Measurements from ENCODE around the gene LMO7.

Gene LMO7

DNA sequence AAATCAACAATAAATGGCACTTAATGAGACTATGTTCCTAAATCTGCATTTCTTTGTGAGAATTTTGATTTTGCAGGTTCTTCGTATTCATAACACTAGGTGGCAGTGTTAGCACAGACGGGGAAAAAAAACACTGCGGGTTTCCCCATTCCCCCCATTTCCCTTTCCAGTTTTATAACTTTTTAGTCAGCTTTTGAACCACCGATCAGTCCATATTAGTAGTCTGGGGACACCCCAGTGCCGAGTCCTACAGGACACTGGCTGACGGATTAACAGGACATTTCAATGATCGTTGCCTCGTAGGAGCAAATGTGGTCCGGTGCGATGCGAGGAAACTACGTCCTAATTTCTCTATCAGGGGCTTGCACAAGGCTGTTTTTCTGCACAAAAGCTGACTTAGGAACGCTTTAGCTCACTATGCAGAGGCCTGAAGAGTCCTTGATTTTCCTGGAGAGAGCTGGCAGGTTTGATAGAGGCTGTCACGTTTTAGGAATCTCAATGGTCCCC lies 234.3 kb downstream of the LMO7 start:
- ATAC-seq (replicated peaks) (no peak), DNase-seq (peak; percentile 1)
- H3K27ac Mint-ChIP-seq, result no peak overlapping the region
- H3K9me3 Mint-ChIP-seq, result no peaks in the 10 kb centered on the region
- peak overlapping the region; percentile 23 to 52 for H3K4me3 Mint-ChIP-seq
- peaks cover 7 to 12% of the 10 kb centered on the region in 2 donors for H3K27me3 Mint-ChIP-seq
- no peaks in the 10 kb centered on the region for H3K36me3 Mint-ChIP-seq
- H3K4me1 Mint-ChIP-seq, result peaks cover 0 to 5% of the 10 kb centered on the region in 2 donors

DNA sequence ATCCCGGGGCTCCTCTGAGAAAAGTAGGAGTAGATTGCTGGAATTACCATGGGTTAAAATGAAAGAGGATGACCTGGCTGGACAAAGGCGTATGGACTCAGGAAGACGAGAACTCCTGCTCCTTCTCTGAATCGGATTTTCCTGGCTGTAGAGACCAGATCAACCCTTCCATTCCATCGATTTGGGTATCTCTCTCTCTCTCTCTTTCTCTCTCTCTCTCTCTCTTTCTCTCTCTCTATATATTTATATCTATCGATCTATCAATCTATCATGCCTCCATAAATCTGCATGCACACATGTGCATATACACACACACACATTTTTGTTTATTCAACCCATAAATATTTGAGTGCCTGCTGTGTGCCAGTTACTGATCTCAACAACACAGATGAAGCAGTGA lies 234.9 kb downstream of the LMO7 start:
- Mint-ChIP-seq H3K4me3 (no peak overlapping the region), H3K36me3 (no peaks in the 10 kb centered on the region), H3K9me3 (no peaks in the 10 kb centered on the region), H3K27me3 (peaks cover 8 to 12% of the 10 kb centered on the region in 2 donors), H3K27ac (no peak overlapping the region), H3K4me1 (peaks cover 0 to 5% of the 10 kb centered on the region in 2 donors)
- ATAC-seq (replicated peaks) (no peak), DNase-seq (no peak)

- H3K4me3 Mint-ChIP-seq, result no peak overlapping the region
- no peaks in the 10 kb centered on the region for H3K36me3 Mint-ChIP-seq
- ATAC-seq (replicated peaks) (no peak), DNase-seq (no peak)
- H3K27me3 Mint-ChIP-seq, result peaks cover 12% of the 10 kb centered on the region in 2 donors
- peaks cover 0 to 5% of the 10 kb centered on the region in 2 donors for H3K4me1 Mint-ChIP-seq
- no peaks in the 10 kb centered on the region for H3K9me3 Mint-ChIP-seq
- H3K27ac Mint-ChIP-seq, result no peak overlapping the region
Observed at GRCh38 chr13:75872980-75873379, 236.8 kb downstream of the LMO7 start.

DNA sequence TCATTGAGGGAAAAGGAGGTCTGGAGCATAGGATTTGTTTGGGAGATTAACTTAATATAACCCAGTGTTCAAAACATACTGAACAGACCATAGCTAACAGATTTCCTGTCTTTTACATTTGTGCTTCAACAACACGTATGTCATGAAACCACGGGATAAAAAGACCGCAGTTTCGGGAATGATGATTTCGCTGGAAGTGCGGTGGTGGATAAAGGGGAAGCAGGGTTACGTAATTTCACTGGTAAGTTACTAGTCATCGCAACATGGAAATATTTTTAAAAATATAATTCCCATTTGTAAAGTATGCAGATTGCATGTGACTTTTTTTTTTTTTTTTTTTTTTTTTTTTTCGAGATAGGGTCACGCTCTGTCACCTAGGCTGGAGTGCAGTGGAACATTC lies 237.4 kb downstream of the LMO7 start:
- no peak overlapping the region for H3K4me3 Mint-ChIP-seq
- H3K9me3 Mint-ChIP-seq, result no peaks in the 10 kb centered on the region
- no peak overlapping the region for H3K27ac Mint-ChIP-seq
- H3K4me1 Mint-ChIP-seq, result peaks cover 0 to 5% of the 10 kb centered on the region in 2 donors
- H3K36me3 Mint-ChIP-seq, result no peaks in the 10 kb centered on the region
- ATAC-seq (replicated peaks) (no peak), DNase-seq (no peak)
- H3K27me3 Mint-ChIP-seq, result peaks cover 12% of the 10 kb centered on the region in 2 donors

DNA sequence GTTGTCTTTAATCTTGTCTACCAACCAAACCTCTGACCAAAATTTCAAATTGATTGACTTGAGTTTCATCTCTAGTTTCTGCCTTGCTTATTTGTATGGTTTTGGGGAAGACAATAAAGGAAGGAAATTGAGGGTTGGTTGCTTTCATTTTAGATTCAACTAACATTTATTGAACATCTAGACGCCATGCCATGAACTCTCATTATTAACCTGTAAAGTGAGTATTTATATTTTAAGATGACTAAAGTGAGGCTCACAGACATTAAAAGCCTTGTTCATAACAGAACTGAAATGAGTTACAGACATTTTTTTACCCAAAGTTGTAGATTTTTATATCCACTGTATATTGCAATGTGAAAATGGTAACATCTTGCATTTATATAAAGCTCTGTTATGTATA lies 239.3 kb downstream of the LMO7 start:
- Mint-ChIP-seq H3K9me3 (no peaks in the 10 kb centered on the region), H3K4me3 (no peak overlapping the region), H3K27ac (no peak overlapping the region), H3K4me1 (peaks cover 0 to 2% of the 10 kb centered on the region in 2 donors), H3K27me3 (peaks cover 12% of the 10 kb centered on the region in 2 donors), H3K36me3 (no peaks in the 10 kb centered on the region)
- no peak for DNase-seq
- ATAC-seq (replicated peaks), result no peak

GRCh38 chr13:75876142-75877050 lies 240.3 kb downstream of the LMO7 start:
- peaks cover 8 to 12% of the 10 kb centered on the region in 2 donors for H3K27me3 Mint-ChIP-seq
- no peak overlapping the region for H3K4me3 Mint-ChIP-seq
- no peaks in the 10 kb centered on the region for H3K9me3 Mint-ChIP-seq
- DNase-seq (peak; percentile 18), ATAC-seq (replicated peaks) (peak; percentile 88 to 95)
- no peak overlapping the region for H3K27ac Mint-ChIP-seq
- no peaks in the 10 kb centered on the region for H3K4me1 Mint-ChIP-seq
- H3K36me3 Mint-ChIP-seq, result no peaks in the 10 kb centered on the region

- H3K36me3 Mint-ChIP-seq, result no peaks in the 10 kb centered on the region
- H3K4me1 Mint-ChIP-seq, result no peaks in the 10 kb centered on the region
- ATAC-seq (replicated peaks), result no peak
- peaks cover 4 to 7% of the 10 kb centered on the region in 2 donors for H3K27me3 Mint-ChIP-seq
- no peak overlapping the region for H3K4me3 Mint-ChIP-seq
- no peak for DNase-seq
- no peak overlapping the region for H3K27ac Mint-ChIP-seq
- H3K9me3 Mint-ChIP-seq, result no peaks in the 10 kb centered on the region
Observed at GRCh38 chr13:75877071-75877470, 240.9 kb downstream of the LMO7 start.

GRCh38 chr13:75879656-75880055 lies 243.5 kb downstream of the LMO7 start:
- ATAC-seq (replicated peaks) (no peak), DNase-seq (no peak)
- Mint-ChIP-seq H3K36me3 (no peaks in the 10 kb centered on the region), H3K27me3 (peaks cover 4 to 5% of the 10 kb centered on the region in 2 donors), H3K4me3 (no peak overlapping the region), H3K27ac (no peak overlapping the region), H3K9me3 (no peaks in the 10 kb centered on the region), H3K4me1 (no peaks in the 10 kb centered on the region)

GRCh38 chr13:75881109-75881775 lies 245.1 kb downstream of the LMO7 start:
- no peaks in the 10 kb centered on the region for H3K9me3 Mint-ChIP-seq
- DNase-seq (no peak), ATAC-seq (replicated peaks) (peak in 1 of 2 donors; percentile 12)
- no peak overlapping the region for H3K27ac Mint-ChIP-seq
- peaks cover 2 to 4% of the 10 kb centered on the region in 2 donors for H3K27me3 Mint-ChIP-seq
- H3K4me1 Mint-ChIP-seq, result no peaks in the 10 kb centered on the region
- H3K36me3 Mint-ChIP-seq, result no peaks in the 10 kb centered on the region
- H3K4me3 Mint-ChIP-seq, result no peak overlapping the region

GRCh38 chr13:75882261-75882660 lies 246.1 kb downstream of the LMO7 start:
- ATAC-seq (replicated peaks), result no peak
- Mint-ChIP-seq H3K27me3 (peaks cover 0 to 1% of the 10 kb centered on the region in 2 donors), H3K36me3 (no peaks in the 10 kb centered on the region), H3K27ac (no peak overlapping the region), H3K4me1 (no peaks in the 10 kb centered on the region), H3K4me3 (no peak overlapping the region), H3K9me3 (no peaks in the 10 kb centered on the region)
- no peak for DNase-seq

DNA sequence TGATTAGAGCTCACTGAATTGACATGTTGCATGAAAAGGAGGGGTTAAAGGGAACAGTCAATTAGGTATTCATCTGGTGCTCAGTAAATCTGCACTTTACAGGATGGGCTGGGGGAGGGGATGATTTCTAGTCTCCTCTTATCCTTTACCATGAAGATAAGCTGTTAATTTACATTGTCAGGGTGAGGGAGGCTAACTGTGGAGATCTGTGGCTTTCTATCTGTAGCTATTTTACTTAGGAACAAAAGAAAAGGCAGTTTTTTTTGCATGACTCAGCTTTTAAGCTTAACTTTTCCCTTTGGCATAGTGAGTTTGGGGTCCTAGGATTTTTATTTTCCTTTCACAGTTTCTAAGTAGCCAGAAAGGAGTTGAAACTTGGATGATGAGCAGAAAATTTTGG lies 253.3 kb downstream of the LMO7 start:
- Mint-ChIP-seq H3K27ac (no peak overlapping the region), H3K9me3 (no peaks in the 10 kb centered on the region), H3K27me3 (no peaks in the 10 kb centered on the region), H3K4me3 (no peak overlapping the region), H3K4me1 (no peaks in the 10 kb centered on the region), H3K36me3 (no peaks in the 10 kb centered on the region)
- no peak for DNase-seq
- ATAC-seq (replicated peaks), result no peak

GRCh38 chr13:75895168-75895567 lies 259.0 kb downstream of the LMO7 start:
- H3K27ac Mint-ChIP-seq, result no peak overlapping the region
- H3K4me1 Mint-ChIP-seq, result no peaks in the 10 kb centered on the region
- no peaks in the 10 kb centered on the region for H3K36me3 Mint-ChIP-seq
- DNase-seq, result no peak
- peaks cover under 1 to 4% of the 10 kb centered on the region in 2 donors for H3K9me3 Mint-ChIP-seq
- no peaks in the 10 kb centered on the region for H3K27me3 Mint-ChIP-seq
- no peak overlapping the region for H3K4me3 Mint-ChIP-seq
- ATAC-seq (replicated peaks), result no peak

DNA sequence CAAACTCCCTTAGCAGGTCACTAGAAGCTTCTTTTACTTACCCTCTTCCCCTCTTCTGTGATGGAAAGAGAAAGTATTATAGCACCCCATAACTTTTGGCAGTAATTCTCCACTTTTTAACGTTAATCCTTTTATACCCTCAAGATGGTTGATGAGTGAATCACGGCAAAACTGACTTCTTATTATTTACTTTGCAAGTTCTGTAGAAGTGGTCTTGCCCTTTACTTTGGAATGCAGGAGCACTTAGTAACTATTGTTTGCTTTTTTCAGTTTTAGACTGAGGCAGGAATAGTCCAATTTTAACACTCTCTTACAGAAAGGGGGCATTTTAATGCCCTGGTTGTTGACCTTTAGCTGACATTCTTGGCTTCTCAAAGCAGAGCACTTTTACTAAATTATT lies 260.1 kb downstream of the LMO7 start:
- peaks cover 0 to 4% of the 10 kb centered on the region in 2 donors for H3K27me3 Mint-ChIP-seq
- DNase-seq (no peak), ATAC-seq (replicated peaks) (no peak)
- no peaks in the 10 kb centered on the region for H3K36me3 Mint-ChIP-seq
- H3K27ac Mint-ChIP-seq, result no peak overlapping the region
- H3K9me3 Mint-ChIP-seq, result peaks cover 4% of the 10 kb centered on the region in 2 donors
- no peaks in the 10 kb centered on the region for H3K4me1 Mint-ChIP-seq
- no peak overlapping the region for H3K4me3 Mint-ChIP-seq

DNA sequence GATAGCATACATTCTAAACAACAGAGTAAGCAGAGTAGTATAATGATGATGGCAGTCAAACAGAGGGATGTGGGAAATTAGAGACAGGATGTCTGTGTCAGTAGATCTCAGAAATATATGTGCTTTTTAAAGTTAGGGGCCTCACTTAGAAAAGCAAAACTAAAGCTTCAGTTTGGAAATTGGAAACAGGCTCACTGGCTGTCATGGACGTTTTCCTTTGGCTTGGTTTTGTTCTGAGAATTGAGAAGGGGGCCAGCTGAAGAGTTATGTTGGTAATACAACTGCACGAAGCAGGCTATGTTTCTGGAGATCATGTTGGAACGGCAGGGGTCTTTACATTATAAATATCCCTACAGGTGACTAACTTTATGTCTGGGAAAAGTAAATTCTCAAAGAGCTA lies 261.3 kb downstream of the LMO7 start:
- no peak overlapping the region for H3K4me3 Mint-ChIP-seq
- ATAC-seq (replicated peaks) (no peak), DNase-seq (no peak)
- H3K36me3 Mint-ChIP-seq, result no peaks in the 10 kb centered on the region
- H3K9me3 Mint-ChIP-seq, result peaks cover 4% of the 10 kb centered on the region in 2 donors
- no peaks in the 10 kb centered on the region for H3K4me1 Mint-ChIP-seq
- peaks cover 0 to 4% of the 10 kb centered on the region in 2 donors for H3K27me3 Mint-ChIP-seq
- no peak overlapping the region for H3K27ac Mint-ChIP-seq

- H3K4me3 Mint-ChIP-seq, result no peak overlapping the region
- peaks cover 0 to 4% of the 10 kb centered on the region in 2 donors for H3K27me3 Mint-ChIP-seq
- no peak overlapping the region for H3K27ac Mint-ChIP-seq
- no peaks in the 10 kb centered on the region for H3K36me3 Mint-ChIP-seq
- peaks cover 4% of the 10 kb centered on the region in 2 donors for H3K9me3 Mint-ChIP-seq
- DNase-seq (no peak), ATAC-seq (replicated peaks) (no peak)
- H3K4me1 Mint-ChIP-seq, result no peaks in the 10 kb centered on the region
Observed at GRCh38 chr13:75901501-75901900, 265.4 kb downstream of the LMO7 start.
